Panc1 (cell line): ENCODE data around the gene SLC25A30. TPM values are rescaled to one million over a fixed set of nuclear protein-coding genes. Genes with fewer than 3 reads are reported as not detected.

Experiments
- ATAC-seq: fragments of 200-7000 bp; cut with Tn5 transposase; 2 replicates; pipeline ENCODE4 v1.9.1; 2020; ENCODE audit warnings: mild to moderate bottlenecking, moderate library complexity
- BruUV-seq: library from RNA; stranded (reverse); fragments of 400-500 nt; replicated peaks from 2 replicates; lab custom pipeline; 2021; lab: Mats Ljungman, UMichigan
- CTCF ChIA-PET: fragments of 300-600 bp; sonication (Branson Sonifier 250); formaldehyde crosslinking; loops from one replicate; lab custom pipeline; 2022; ENCODE audit warnings: antibody characterized with exemption; lab: Charles Lee
- POLR2A ChIA-PET: fragments of 300-600 bp; sonication (Branson Sonifier 250); formaldehyde crosslinking; loops from one replicate; lab custom pipeline; 2022; ENCODE audit warnings: antibody characterized with exemption; lab: Charles Lee
- DNase-seq: peaks from one replicate; pipeline ENCODE4 v3.0.0-alpha.2; 2010; ENCODE audit warnings: low read depth, low spot score
- H3K27ac ChIP-seq: 2 replicates; pipeline ENCODE4 v1.5.1; 2011; ENCODE audit warnings: mild to moderate bottlenecking, low read length, inconsistent platforms
- H3K27me3 ChIP-seq: fragments of 200-500 bp; sonication (Bioruptor generic); 2 replicates; pipeline ENCODE4 v1.6.0; 2014; ENCODE audit warnings: low read length, inconsistent platforms; ENCODE audit not compliant: control insufficient read depth, insufficient read depth
- H3K36me3 ChIP-seq: fragments of 200-500 bp; sonication (Bioruptor generic); 2 replicates; pipeline ENCODE4 v1.5.1; 2014; ENCODE audit warnings: inconsistent platforms, mild to moderate bottlenecking, low read length, moderate library complexity; ENCODE audit not compliant: control insufficient read depth, insufficient read depth
- H3K4me1 ChIP-seq: 2 replicates; pipeline ENCODE4 v1.5.1; 2011; ENCODE audit warnings: inconsistent platforms, mild to moderate bottlenecking, low read length, moderate library complexity; ENCODE audit not compliant: control insufficient read depth, insufficient read depth
- H3K4me3 ChIP-seq, 2 experiments: 2 replicates each; pipeline ENCODE4 v1.5.1; 2011 to 2012; ENCODE audit warnings: low read depth in 2 of 2, low read length in 2 of 2, mild to moderate bottlenecking in 2 of 2, inconsistent platforms in 1 of 2, moderate library complexity in 1 of 2
- H3K9me3 ChIP-seq: fragments of 200-500 bp; sonication (Bioruptor generic); 2 replicates; pipeline ENCODE4 v1.5.1; 2014; ENCODE audit warnings: low read depth, mild to moderate bottlenecking, inconsistent platforms, low read length, moderate library complexity; ENCODE audit not compliant: control insufficient read depth, insufficient read depth
- POLR2AphosphoS5 ChIP-seq: IDR thresholded peaks from 2 replicates; pipeline ENCODE4 v1.6.1; 2012; ENCODE audit warnings: mild to moderate bottlenecking, low read depth, low read length, moderate library complexity
- SIN3A ChIP-seq: IDR thresholded peaks from 2 replicates; pipeline ENCODE4 v1.6.1; 2012; ENCODE audit warnings: low read depth, mild to moderate bottlenecking, low read length, moderate library complexity, borderline replicate concordance; ENCODE audit not compliant: insufficient read depth
- TCF7L2 ChIP-seq: IDR thresholded peaks from 2 replicates; pipeline ENCODE4 v1.6.1; 2011; ENCODE audit warnings: mild to moderate bottlenecking, low read depth, low read length, inconsistent platforms
- in situ Hi-C: cut with HindIII; loops from 2 replicates; pipeline ENCODE4 v1.10.0; 2016; ENCODE audit warnings: low sequenced_read_pairs, low pct_unique_long_range_greater_than_20kb
- intact Hi-C: fragments of 100-400 bp; cut with micrococcal nuclease; formaldehyde crosslinking; loops from one replicate; pipeline ENCODE4 v1.10.0; 2022; ENCODE audit not compliant: unreplicated experiment
- total RNA-seq: library from RNA; stranded (reverse); gene quantifications from one replicate; pipeline ENCODE4 v1.2.1, GENCODE V29; 2021; ENCODE audit not compliant: unreplicated experiment
- TF ChIP-seq, protein P1 (sequence below): fragments of 450-650 bp; IDR thresholded peaks from 2 replicates; pipeline ENCODE4 v1.5.1; 2017; ENCODE audit warnings: mild to moderate bottlenecking
- TF ChIP-seq, protein P2 (sequence below), 2 experiments: IDR thresholded peaks; 2 replicates each; pipeline ENCODE4 v1.6.1; 2011 to 2012; ENCODE audit warnings: low read depth in 2 of 2, control low read depth in 1 of 2, low read length in 1 of 2, mild to moderate bottlenecking in 1 of 2, moderate library complexity in 1 of 2; ENCODE audit not compliant: insufficient read depth in 1 of 2

SLC25A30 gene
- total RNA-seq, 1 experiment from 2014 or later, result 26.8 TPM

DNA sequence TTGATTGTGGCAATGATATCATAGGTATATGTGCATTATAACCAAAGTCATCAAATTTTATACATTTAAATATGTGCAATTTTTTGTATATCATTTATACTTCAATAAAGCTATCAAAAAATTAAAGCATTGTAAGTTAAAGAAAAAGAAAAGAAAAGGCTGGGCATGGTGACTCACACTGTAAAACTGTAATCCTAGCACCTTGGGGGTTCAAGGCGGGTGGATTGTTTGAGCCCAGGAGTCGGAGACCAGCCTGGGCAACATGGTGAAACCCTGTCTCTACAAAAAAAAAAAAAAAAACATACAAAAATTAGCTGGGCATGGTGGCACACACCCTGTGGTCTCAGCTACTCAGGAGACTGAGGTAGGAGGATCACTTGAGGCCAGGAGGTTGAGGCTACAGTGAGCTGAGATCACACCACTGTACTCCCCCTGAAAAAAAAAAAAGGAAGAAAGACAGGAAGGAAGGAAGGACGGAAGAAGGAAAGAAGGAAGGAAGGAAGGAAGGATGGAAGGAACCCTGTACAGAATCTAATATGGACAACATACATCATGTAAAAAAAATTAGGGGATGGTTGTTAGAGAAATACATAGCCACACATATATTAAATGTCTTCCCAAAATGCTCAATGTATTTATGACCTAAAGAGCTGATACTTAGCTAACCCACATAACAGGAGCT lies 21.7 kb upstream of the SLC25A30 start:
- CTCF ChIA-PET, result no interaction called here
- no peak overlapping the region for H3K27ac ChIP-seq
- no TSS peak for BruUV-seq

DNA sequence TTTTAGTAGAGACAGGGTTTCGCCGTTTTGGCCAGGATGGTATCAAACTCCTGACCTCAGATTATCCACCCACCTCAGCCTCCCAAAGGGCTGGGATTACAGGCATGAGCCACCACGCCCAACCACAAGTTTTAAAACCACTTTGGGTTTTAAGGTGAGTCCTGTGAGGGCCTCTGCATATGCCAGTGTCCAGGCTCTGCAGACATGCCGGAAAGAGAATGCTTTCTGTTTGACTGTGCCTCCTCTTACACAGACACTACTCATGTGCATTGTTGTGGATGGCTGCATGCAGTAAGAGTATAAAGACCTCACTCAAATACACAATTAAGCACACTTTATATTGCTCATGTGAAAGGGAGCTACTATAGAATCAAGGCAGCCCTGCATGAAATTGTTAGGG lies 20.8 kb upstream of the SLC25A30 start:
- no peak for TF ChIP-seq POLR2AphosphoS5
- TF ChIP-seq TCF7L2, result no peak
- TF ChIP-seq, protein P1, sequence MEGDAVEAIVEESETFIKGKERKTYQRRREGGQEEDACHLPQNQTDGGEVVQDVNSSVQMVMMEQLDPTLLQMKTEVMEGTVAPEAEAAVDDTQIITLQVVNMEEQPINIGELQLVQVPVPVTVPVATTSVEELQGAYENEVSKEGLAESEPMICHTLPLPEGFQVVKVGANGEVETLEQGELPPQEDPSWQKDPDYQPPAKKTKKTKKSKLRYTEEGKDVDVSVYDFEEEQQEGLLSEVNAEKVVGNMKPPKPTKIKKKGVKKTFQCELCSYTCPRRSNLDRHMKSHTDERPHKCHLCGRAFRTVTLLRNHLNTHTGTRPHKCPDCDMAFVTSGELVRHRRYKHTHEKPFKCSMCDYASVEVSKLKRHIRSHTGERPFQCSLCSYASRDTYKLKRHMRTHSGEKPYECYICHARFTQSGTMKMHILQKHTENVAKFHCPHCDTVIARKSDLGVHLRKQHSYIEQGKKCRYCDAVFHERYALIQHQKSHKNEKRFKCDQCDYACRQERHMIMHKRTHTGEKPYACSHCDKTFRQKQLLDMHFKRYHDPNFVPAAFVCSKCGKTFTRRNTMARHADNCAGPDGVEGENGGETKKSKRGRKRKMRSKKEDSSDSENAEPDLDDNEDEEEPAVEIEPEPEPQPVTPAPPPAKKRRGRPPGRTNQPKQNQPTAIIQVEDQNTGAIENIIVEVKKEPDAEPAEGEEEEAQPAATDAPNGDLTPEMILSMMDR, result no peak
- TF ChIP-seq, protein P2, sequence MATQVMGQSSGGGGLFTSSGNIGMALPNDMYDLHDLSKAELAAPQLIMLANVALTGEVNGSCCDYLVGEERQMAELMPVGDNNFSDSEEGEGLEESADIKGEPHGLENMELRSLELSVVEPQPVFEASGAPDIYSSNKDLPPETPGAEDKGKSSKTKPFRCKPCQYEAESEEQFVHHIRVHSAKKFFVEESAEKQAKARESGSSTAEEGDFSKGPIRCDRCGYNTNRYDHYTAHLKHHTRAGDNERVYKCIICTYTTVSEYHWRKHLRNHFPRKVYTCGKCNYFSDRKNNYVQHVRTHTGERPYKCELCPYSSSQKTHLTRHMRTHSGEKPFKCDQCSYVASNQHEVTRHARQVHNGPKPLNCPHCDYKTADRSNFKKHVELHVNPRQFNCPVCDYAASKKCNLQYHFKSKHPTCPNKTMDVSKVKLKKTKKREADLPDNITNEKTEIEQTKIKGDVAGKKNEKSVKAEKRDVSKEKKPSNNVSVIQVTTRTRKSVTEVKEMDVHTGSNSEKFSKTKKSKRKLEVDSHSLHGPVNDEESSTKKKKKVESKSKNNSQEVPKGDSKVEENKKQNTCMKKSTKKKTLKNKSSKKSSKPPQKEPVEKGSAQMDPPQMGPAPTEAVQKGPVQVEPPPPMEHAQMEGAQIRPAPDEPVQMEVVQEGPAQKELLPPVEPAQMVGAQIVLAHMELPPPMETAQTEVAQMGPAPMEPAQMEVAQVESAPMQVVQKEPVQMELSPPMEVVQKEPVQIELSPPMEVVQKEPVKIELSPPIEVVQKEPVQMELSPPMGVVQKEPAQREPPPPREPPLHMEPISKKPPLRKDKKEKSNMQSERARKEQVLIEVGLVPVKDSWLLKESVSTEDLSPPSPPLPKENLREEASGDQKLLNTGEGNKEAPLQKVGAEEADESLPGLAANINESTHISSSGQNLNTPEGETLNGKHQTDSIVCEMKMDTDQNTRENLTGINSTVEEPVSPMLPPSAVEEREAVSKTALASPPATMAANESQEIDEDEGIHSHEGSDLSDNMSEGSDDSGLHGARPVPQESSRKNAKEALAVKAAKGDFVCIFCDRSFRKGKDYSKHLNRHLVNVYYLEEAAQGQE (IDR thresholded peaks at IDR 0.05; ENCODE audit: insufficient read depth in 1 of 2, low read depth in 2 of 2, low read length in 1 of 2), result no peak
- no peak for TF ChIP-seq SIN3A
- no peak for ATAC-seq
- no peak overlapping the region for H3K4me3 ChIP-seq
- no peaks in the 10 kb centered on the region for H3K36me3 ChIP-seq
- intact Hi-C loops, result no loop called here
- ChIA-PET CTCF (no interaction called here), POLR2A (no interaction called here)
- no peaks in the 10 kb centered on the region for H3K9me3 ChIP-seq
- no peak for DNase-seq
- no peaks in the 10 kb centered on the region for H3K27me3 ChIP-seq
- in situ Hi-C loops, result no loop called here
- H3K27ac ChIP-seq, result no peak overlapping the region
- no peaks in the 10 kb centered on the region for H3K4me1 ChIP-seq
- no TSS peak for BruUV-seq

More for the DNA sequence above, 21.7 kb upstream of the SLC25A30 start:
- DNase-seq (no peak), ATAC-seq (no peak)
- no peaks in the 10 kb centered on the region for H3K4me1 ChIP-seq
- H3K36me3 ChIP-seq, result no peaks in the 10 kb centered on the region
- POLR2A ChIA-PET, result no interaction called here
- intact Hi-C loops, result no loop called here
- no peak overlapping the region for H3K4me3 ChIP-seq
- no peaks in the 10 kb centered on the region for H3K9me3 ChIP-seq
- no peak for TF ChIP-seq SIN3A
- TF ChIP-seq, protein P1, result no peak
- no peak for TF ChIP-seq TCF7L2
- no peak for TF ChIP-seq POLR2AphosphoS5
- TF ChIP-seq, protein P2 (IDR thresholded peaks at IDR 0.05; ENCODE audit: insufficient read depth in 1 of 2, low read depth in 2 of 2, low read length in 1 of 2), result no peak
- in situ Hi-C loops, result no loop called here
- H3K27me3 ChIP-seq, result no peaks in the 10 kb centered on the region
